Measurements from ENCODE around the gene LMBR1L.

The LMBR1L gene

DNA sequence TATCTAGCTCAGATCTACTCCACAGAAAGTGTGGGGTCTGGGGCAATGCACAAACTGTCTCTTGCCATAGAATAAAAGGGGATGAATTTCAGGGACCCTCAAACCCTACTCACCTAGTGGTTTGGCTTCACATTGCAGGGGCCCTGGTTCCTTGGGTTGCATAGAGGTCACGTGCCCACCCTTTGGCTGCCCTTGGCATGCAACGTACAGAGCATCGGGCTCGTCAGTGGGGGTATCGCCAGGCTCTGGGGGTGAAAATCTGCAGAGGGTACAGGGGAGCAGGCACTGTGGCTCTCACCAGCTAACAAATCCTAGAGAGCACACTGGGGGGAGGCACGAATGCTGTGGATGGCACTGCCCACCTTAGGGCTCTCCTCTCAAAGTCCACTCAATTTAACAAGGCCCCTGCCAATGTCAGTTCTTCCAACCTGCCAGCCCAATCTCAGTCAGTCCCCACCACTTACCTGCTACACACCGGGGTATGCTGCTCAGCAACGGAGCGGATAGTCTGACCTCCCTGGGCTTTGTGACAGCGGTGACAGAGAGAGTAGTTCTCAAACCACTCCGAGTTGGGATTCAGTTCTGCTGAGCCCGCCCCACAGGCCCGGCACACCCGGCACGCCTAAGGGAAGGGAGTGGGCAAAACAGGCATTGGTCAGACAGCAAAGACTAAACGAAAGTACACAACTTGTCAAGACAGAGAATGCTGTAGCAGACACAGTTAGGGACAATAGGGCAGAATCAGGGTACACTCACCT lies 58.0 kb downstream of the LMBR1L start:
- no peak for DNase-seq

DNA sequence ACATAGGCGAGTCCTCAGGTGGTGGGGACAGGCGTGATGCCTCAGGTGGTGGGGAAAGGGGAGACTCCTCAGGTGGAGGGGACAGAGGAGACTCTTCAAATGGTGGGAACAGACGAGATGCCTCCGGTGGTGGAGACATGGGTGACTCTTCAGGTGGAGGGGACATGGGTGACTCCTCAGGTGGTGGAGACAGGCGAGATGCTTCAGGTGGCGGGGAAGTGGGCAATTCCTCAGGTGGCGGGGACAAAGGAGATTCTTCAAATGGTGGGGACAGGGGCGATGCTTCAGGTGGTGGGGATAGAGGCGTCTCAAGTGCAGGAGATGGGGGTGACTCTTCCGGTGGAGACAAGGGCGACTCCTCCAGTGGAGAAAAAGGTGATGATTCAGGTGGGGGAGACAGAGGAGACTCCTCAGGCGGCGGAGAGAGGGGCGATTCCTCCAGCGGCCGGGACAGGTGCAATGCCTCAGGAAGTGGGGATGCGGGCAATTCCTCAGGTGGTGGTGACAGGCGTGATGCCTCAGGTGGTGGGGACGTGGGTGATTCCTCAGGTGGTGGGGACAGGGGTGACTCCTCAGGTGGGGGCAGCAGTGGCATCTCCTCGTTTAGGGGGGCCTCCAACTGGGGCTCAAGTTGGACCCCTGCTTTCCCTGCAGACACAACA lies 58.7 kb downstream of the LMBR1L start:
- no peak for DNase-seq

DNA sequence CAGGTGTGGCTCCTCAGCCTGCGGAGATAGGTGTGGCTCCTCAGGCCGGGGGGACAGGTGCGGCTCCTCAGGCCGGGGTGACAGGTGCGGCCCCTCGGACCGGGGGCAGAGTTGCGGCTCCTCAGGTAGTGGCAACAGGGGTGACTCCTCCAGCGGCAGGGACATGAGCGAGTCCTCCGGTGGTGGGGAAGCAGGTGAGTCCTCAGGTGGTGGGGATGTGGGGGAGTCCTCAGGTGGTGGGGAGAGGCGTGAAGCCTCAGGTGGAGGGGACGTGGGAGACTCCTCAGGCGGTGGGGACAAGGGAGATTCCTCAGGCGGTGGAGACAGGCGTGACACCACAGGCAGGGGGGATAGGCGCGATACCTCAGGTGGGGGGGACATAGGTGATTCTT lies 59.3 kb downstream of the LMBR1L start:
- no peak for DNase-seq

DNA sequence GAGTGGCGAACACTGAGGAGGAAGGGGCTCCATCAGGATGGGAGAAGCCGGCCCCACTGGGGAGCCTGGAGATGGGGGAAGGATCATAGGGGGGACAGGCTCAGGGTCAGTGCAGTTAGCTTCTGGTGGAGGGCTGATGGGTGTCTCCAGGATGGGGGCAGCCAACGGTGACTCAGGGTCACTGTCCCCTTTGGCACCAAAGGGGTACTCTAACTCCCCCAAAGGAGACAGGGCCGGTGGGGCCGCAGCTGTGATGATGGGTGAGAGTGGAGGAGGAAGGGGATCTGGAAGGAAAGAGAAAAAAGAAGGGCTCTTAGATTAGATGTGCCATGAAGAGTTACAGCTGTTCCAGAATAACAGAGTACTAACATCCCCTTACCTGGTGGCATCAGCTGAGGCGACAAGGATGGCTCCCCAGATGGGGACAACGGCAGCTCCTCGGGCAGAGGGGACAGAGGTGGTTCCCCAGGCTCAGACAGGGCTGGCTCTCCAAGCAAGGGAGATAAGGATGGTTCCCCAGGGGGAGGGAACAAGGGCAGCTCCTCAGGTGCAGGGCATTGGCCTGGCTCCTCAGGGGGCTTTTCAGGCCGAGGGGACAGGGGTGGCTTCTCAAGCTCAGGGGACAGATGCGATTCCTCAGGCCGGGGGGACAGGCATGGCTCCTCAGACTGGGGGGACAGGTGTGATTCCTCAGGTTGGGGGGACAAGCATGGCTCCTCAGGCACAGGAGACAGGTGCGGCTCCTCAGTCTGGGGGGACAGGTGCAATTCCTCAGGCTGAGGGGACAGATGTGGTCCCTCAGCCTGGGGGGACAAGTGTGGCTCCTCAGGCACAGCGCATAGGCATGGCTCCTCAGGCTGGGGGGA lies 59.9 kb downstream of the LMBR1L start:
- no peak for DNase-seq

DNA sequence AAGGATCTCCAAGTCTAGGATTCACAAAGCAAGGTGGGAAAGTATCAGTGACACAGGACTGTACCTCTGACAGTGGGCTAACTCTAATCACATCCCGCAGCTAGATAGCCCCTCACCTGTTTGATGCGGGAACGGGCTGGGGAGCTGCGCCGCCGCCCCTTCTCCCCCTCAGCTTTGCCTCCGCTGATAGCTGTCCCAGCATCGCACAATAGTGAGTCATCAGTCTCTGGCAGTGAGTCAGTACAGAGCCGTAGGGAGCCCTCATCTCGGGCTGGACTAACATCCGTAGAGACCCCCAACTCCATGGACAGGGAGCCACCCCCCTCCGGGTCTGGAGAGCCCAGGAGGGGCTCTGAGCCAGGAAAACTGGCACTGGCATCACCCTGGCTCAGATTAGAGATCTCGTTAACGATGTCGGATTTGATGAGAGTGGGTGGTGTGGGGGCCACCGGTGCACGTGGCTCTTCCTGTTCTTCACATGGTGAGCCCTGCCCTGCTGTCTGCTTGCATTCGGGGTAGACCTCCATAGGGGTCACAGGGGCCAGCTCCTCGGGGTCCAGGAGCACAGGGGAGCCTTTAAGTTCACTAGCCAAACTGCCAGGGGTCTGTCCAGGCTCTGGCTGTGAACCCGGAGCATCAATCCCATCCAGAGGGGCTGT lies 61.0 kb downstream of the LMBR1L start:
- no peak for DNase-seq

DNA sequence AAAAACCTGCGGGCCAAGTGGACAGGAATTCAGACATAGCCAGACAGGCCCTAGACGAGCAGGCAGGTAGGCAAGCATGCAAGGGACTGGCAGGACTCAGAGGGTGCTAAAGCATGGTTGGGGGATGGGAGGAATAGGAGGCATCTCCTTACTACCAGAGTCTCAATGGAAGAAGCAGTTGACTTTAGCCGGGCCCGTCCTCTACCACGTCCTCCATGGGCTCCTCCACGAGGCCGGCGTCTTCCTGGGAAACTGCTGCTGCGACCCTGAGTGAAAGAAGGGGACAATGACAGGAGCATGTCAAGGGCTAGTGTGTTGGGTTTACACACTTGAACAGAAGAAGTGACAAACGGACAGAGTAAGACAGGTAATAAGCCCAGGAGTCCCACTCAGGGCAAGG lies 61.7 kb downstream of the LMBR1L start:
- DNase-seq = no peak

Data from C1 segment of cervical spinal cord (tissue), 14 donors.